WTC11 (cell line): Measurements from ENCODE around the gene ITPK1. TPM values are rescaled to one million over a fixed set of nuclear protein-coding genes. Genes with fewer than 3 reads are reported as not detected.

Experiments
- ATAC-seq: fragments of 200-7000 bp; cut with Tn5 transposase; 2 replicates; pipeline ENCODE4 v1.10.0; 2021; ENCODE audit warnings: mild to moderate bottlenecking, moderate library complexity
- CTCF ChIA-PET: fragments of 300-600 bp; sonication (Branson Sonifier 250); formaldehyde crosslinking; loops from one replicate; lab custom pipeline; 2021; ENCODE audit warnings: antibody characterized with exemption; lab: Charles Lee
- POLR2A ChIA-PET: fragments of 350-600 bp; sonication (Branson Sonifier 250); formaldehyde crosslinking; loops from one replicate; lab custom pipeline; 2021; ENCODE audit warnings: antibody characterized with exemption; lab: Charles Lee
- DNase-seq: peaks from one replicate; pipeline ENCODE4 v3.0.0; 2021; ENCODE audit warnings: low spot score
- H3K27ac Mint-ChIP-seq: 2 replicates; pipeline ENCODE4 v1.8.0; 2021; ENCODE audit warnings: mixed read lengths
- H3K27me3 Mint-ChIP-seq: 2 replicates; pipeline ENCODE4 v1.8.0; 2021; ENCODE audit warnings: low read depth, mild to moderate bottlenecking, moderate library complexity, mixed read lengths
- H3K36me3 Mint-ChIP-seq: 2 replicates; pipeline ENCODE4 v1.8.0; 2021; ENCODE audit warnings: mixed read lengths
- H3K4me1 Mint-ChIP-seq: 2 replicates; pipeline ENCODE4 v1.8.0; 2022; ENCODE audit warnings: mixed read lengths
- H3K4me3 Mint-ChIP-seq: 2 replicates; pipeline ENCODE4 v1.8.0; 2021; ENCODE audit warnings: mild to moderate bottlenecking, moderate library complexity, mixed read lengths
- H3K9me3 Mint-ChIP-seq: 2 replicates; pipeline ENCODE4 v1.8.0; 2021; ENCODE audit warnings: mixed read lengths
- AFF4 ChIP-seq: sonication (generic); formaldehyde crosslinking; IDR thresholded peaks from 2 replicates; pipeline ENCODE4 v1.8.1; 2023; ENCODE audit warnings: mild to moderate bottlenecking, missing genetic modification reagents, borderline replicate concordance
- CREM ChIP-seq: sonication (generic); formaldehyde crosslinking; IDR thresholded peaks from 2 replicates; pipeline ENCODE4 v1.8.1; 2022; ENCODE audit warnings: mild to moderate bottlenecking, missing genetic modification reagents, moderate library complexity
- EMX1 ChIP-seq: fragments of 250-450 bp; sonication (Bioruptor Pico); IDR thresholded peaks from 2 replicates; pipeline ENCODE4 v1.8.0; 2021; ENCODE audit warnings: mild to moderate bottlenecking
- ERG ChIP-seq: fragments of 250-450 bp; sonication (Bioruptor Pico); IDR thresholded peaks from 2 replicates; pipeline ENCODE4 v1.8.0; 2021; ENCODE audit warnings: mild to moderate bottlenecking
- GRHL2 ChIP-seq: fragments of 250-450 bp; sonication (Bioruptor Pico); IDR thresholded peaks from 2 replicates; pipeline ENCODE4 v1.8.0; 2022; ENCODE audit warnings: mild to moderate bottlenecking, moderate library complexity; ENCODE audit not compliant: insufficient replicate concordance, severe bottlenecking
- IRF1 ChIP-seq: sonication (generic); formaldehyde crosslinking; IDR thresholded peaks from 2 replicates; pipeline ENCODE4 v1.8.0; 2023; ENCODE audit warnings: missing genetic modification reagents
- IRF2 ChIP-seq: sonication (generic); formaldehyde crosslinking; IDR thresholded peaks from 2 replicates; pipeline ENCODE4 v1.8.0; 2022; ENCODE audit warnings: low read depth, missing genetic modification reagents, borderline replicate concordance
- MAX ChIP-seq: sonication (generic); formaldehyde crosslinking; IDR thresholded peaks from 2 replicates; pipeline ENCODE4 v1.8.0; 2022; ENCODE audit warnings: mild to moderate bottlenecking, missing genetic modification reagents
- MLX ChIP-seq: sonication (generic); formaldehyde crosslinking; IDR thresholded peaks from 2 replicates; pipeline ENCODE4 v1.8.1; 2023; ENCODE audit warnings: mild to moderate bottlenecking, missing genetic modification reagents, moderate library complexity
- SMAD4 ChIP-seq: sonication (generic); formaldehyde crosslinking; IDR thresholded peaks from 2 replicates; pipeline ENCODE4 v1.8.0; 2022; ENCODE audit warnings: mild to moderate bottlenecking, missing genetic modification reagents
- TEAD1 ChIP-seq: sonication (generic); formaldehyde crosslinking; IDR thresholded peaks from 2 replicates; pipeline ENCODE4 v1.8.0; 2022; ENCODE audit warnings: mild to moderate bottlenecking, missing genetic modification reagents
- USF1 ChIP-seq: sonication (generic); formaldehyde crosslinking; IDR thresholded peaks from 2 replicates; pipeline ENCODE4 v1.8.0; 2022; ENCODE audit warnings: mild to moderate bottlenecking, missing genetic modification reagents
- USF2 ChIP-seq: sonication (generic); formaldehyde crosslinking; IDR thresholded peaks from 2 replicates; pipeline ENCODE4 v1.8.1; 2023; ENCODE audit warnings: mild to moderate bottlenecking, missing genetic modification reagents, moderate library complexity
- ZBTB21 ChIP-seq: sonication (generic); formaldehyde crosslinking; IDR thresholded peaks from 2 replicates; pipeline ENCODE4 v1.8.1; 2023; ENCODE audit warnings: mild to moderate bottlenecking, missing genetic modification reagents, borderline replicate concordance
- ZNF121 ChIP-seq: sonication (generic); formaldehyde crosslinking; IDR thresholded peaks from 2 replicates; pipeline ENCODE4 v1.8.0; 2023; ENCODE audit warnings: missing genetic modification reagents
- ZNF396 ChIP-seq: fragments of 250-450 bp; sonication (Bioruptor Pico); IDR thresholded peaks from 2 replicates; pipeline ENCODE4 v1.8.0; 2021; ENCODE audit warnings: mild to moderate bottlenecking, moderate library complexity, borderline replicate concordance
- ZNF425 ChIP-seq: fragments of 250-450 bp; sonication (Bioruptor Pico); conservative IDR thresholded peaks from 2 replicates; pipeline ENCODE4 v1.9.0; 2021; ENCODE audit warnings: mild to moderate bottlenecking
- total RNA-seq: library from RNA; stranded (reverse); gene quantifications from 3 replicates; pipeline ENCODE4 v1.2.3, GENCODE V29; 2021

ITPK1 gene
- total RNA-seq, 1 experiment from 2014 or later: 144 TPM

- DNase-seq (no peak), ATAC-seq (peak; percentile 71)
- TF ChIP-seq USF2 (CRISPR knock-in tag): peak; percentile 75
- TF ChIP-seq IRF1 (CRISPR knock-in tag): no peak
- TF ChIP-seq USF1 (CRISPR knock-in tag): peak; percentile 55; the same call in 1 of the 2 replicates
- no peak overlapping the region for H3K27ac Mint-ChIP-seq
- ChIA-PET POLR2A (interaction anchor here (0.6 kb wide), 1 partner anchor 341 kb away, joined by 4 read pairs; no protein-coding TSS in a partner anchor), CTCF (interaction anchor here (1.4 kb wide), 1 partner anchor 27 kb away, joined by 4 read pairs; no protein-coding TSS in a partner anchor)
- H3K36me3 Mint-ChIP-seq: no peaks in the 10 kb centered on the region
- H3K4me3 Mint-ChIP-seq: no peak overlapping the region
- 0 out of 2 replicates have a peak, but pooled peaks cover 3% of the 10 kb centered on the region for H3K4me1 Mint-ChIP-seq
- no peaks in the 10 kb centered on the region for H3K9me3 Mint-ChIP-seq
- H3K27me3 Mint-ChIP-seq: no peaks in the 10 kb centered on the region
These were observed 33.3 kb upstream of the ITPK1 start for GRCh38 chr14:93148979-93149378.

GRCh38 chr14:93146119-93146518 lies 30.4 kb upstream of the ITPK1 start:
- no peak for ATAC-seq
- no peaks in the 10 kb centered on the region for H3K27me3 Mint-ChIP-seq
- TF ChIP-seq SMAD4 (CRISPR knock-in tag) (no peak), ZNF121 (CRISPR knock-in tag) (no peak), IRF2 (no peak), CREM (CRISPR knock-in tag) (no peak), ZBTB21 (CRISPR knock-in tag) (no peak), MAX (no peak), TEAD1 (CRISPR knock-in tag) (no peak), ZNF425 (CRISPR knock-in tag) (no peak), EMX1 (no peak), ERG (CRISPR knock-in tag) (no peak), ZNF396 (CRISPR knock-in tag) (no peak)

GRCh38 chr14:93142854-93143652 lies 27.3 kb upstream of the ITPK1 start:
- TF ChIP-seq GRHL2 (CRISPR knock-in tag) (no peak), MLX (no peak), AFF4 (CRISPR knock-in tag) (no peak), ZNF121 (CRISPR knock-in tag) (no peak)
- TF ChIP-seq, all 79 proteins: peak for 0
- Mint-ChIP-seq H3K27me3 (no peaks in the 10 kb centered on the region; the same call in 1 of the 2 replicates), H3K4me1 (peaks cover 8% of the 10 kb centered on the region; the same call in 1 of the 2 replicates), H3K27ac (no peak overlapping the region), H3K9me3 (no peaks in the 10 kb centered on the region), H3K36me3 (no peaks in the 10 kb centered on the region), H3K4me3 (no peak overlapping the region)
- ChIA-PET POLR2A (no interaction called here), CTCF (interaction anchor here (1.0 kb wide), 1 partner anchor 191 kb away, joined by 3 read pairs; no protein-coding TSS in a partner anchor)
- ATAC-seq (no peak), DNase-seq (no peak)

More at GRCh38 chr14:93146119-93146518, 30.4 kb upstream of the ITPK1 start:
- no peak overlapping the region for H3K27ac Mint-ChIP-seq
- H3K4me3 Mint-ChIP-seq: no peak overlapping the region
- no peak for DNase-seq
- H3K4me1 Mint-ChIP-seq: 0 out of 2 replicates have a peak, but pooled peaks cover 3% of the 10 kb centered on the region
- H3K9me3 Mint-ChIP-seq: no peaks in the 10 kb centered on the region
- CTCF ChIA-PET: interaction anchor here (0.8 to 2.9 kb wide), 2 partner anchors 14 to 33 kb away, joined by 3 to 13 read pairs; no protein-coding TSS in a partner anchor
- POLR2A ChIA-PET: no interaction called here
- H3K36me3 Mint-ChIP-seq: no peaks in the 10 kb centered on the region
